Muscle of leg (tissue), 11 donors: ENCODE results near the gene RREB1. TPM values are rescaled to one million over a fixed set of nuclear protein-coding genes. Genes with fewer than 3 reads are reported as not detected.
A peak's percentile ranks its signal among the peaks of the same experiment; 100 is the strongest.

ENCODE experiments used
- DNase-seq: peaks from one replicate; pipeline ENCODE4 v3.0.0; 2013
- H3K27ac ChIP-seq: one replicate; pipeline ENCODE4 v1.5.1; 2013; ENCODE audit warnings: mild to moderate bottlenecking, low read length, control low read depth
- H3K27me3 ChIP-seq: one replicate; pipeline ENCODE4 v1.6.1; 2013; ENCODE audit warnings: low read length; ENCODE audit not compliant: control insufficient read depth, insufficient read depth
- H3K36me3 ChIP-seq: one replicate; pipeline ENCODE4 v1.6.1; 2013; ENCODE audit warnings: low read length; ENCODE audit not compliant: control insufficient read depth, insufficient read depth
- H3K4me1 ChIP-seq: one replicate; pipeline ENCODE4 v1.6.1; 2013; ENCODE audit warnings: low read length; ENCODE audit not compliant: control insufficient read depth, insufficient read depth
- H3K4me3 ChIP-seq: one replicate; pipeline ENCODE4 v1.5.1; 2013; ENCODE audit warnings: low read length, control low read depth
- H3K9me3 ChIP-seq: replicated peaks from 2 replicates; pipeline ENCODE4 v1.6.1; 2013; ENCODE audit warnings: low read depth, low read length; ENCODE audit not compliant: control insufficient read depth
- WGBS: methylation state at CpG from one replicate; pipeline ENCODE4 v1.1.5; 2013; ENCODE audit warnings: missing lambda C conversion rate; ENCODE audit not compliant: insufficient coverage; 5-methylcytosine and 5-hydroxymethylcytosine counted together
- polyA plus RNA-seq, 8 donors: library from polyadenylated mRNA; unstranded; fragments of 120-200 nt; gene quantifications; one replicate each; pipeline versions ENCODE4 v1.2.1 to v1.2.3, GENCODE V29; 2013; ENCODE audit warnings: inconsistent platforms in 1 of 8, low replicate concordance in 1 of 8; ENCODE audit not compliant: insufficient read length in 8 of 8, insufficient read depth in 1 of 8
- total RNA-seq: library from RNA; stranded (reverse); fragments of 120-200 nt; gene quantifications from one replicate; pipeline ENCODE4 v1.2.4, GENCODE V29; 2013

RREB1 gene
- total and polyA plus RNA-seq, 9 donors, result 12.2 to 21.4 (median 19.0) TPM

- H3K36me3 ChIP-seq, result no peaks in the 10 kb centered on the region
- no peaks in the 10 kb centered on the region for H3K4me1 ChIP-seq
- no CpG with 5 or more reads among the region's 3 CpGs for WGBS
These were observed 32.9 kb upstream of the RREB1 start for GRCh38 chr6:7074870-7075269.

GRCh38 chr6:7075341-7076000, 32.3 kb upstream of the RREB1 start:
- H3K27ac ChIP-seq, result no peak overlapping the region
- H3K36me3 ChIP-seq, result no peaks in the 10 kb centered on the region
- H3K4me3 ChIP-seq, result no peak overlapping the region
- no peaks in the 10 kb centered on the region for H3K9me3 ChIP-seq
- no peaks in the 10 kb centered on the region for H3K27me3 ChIP-seq
- 93% methylated on average over 3 of the region's 7 CpGs for WGBS
- no peaks in the 10 kb centered on the region for H3K4me1 ChIP-seq
- no peak for DNase-seq

More at GRCh38 chr6:7074870-7075269, 32.9 kb upstream of the RREB1 start:
- DNase-seq, result no peak
- Histone ChIP-seq H3K9me3 (no peaks in the 10 kb centered on the region), H3K4me3 (no peak overlapping the region), H3K27me3 (no peaks in the 10 kb centered on the region), H3K27ac (no peak overlapping the region)

- 100% methylated on average over 2 of the region's 2 CpGs for WGBS
- H3K4me1 ChIP-seq, result no peaks in the 10 kb centered on the region
- no peak overlapping the region for H3K27ac ChIP-seq
These were observed 29.9 kb upstream of the RREB1 start for GRCh38 chr6:7077856-7078255.

GRCh38 chr6:7078856-7079255, 28.9 kb upstream of the RREB1 start:
- Histone ChIP-seq H3K27me3 (no peaks in the 10 kb centered on the region), H3K9me3 (no peaks in the 10 kb centered on the region), H3K4me1 (no peaks in the 10 kb centered on the region), H3K4me3 (no peak overlapping the region), H3K36me3 (no peaks in the 10 kb centered on the region), H3K27ac (no peak overlapping the region)
- no peak for DNase-seq
- 74% methylated on average over 6 of the region's 6 CpGs for WGBS

More at GRCh38 chr6:7077856-7078255, 29.9 kb upstream of the RREB1 start:
- Histone ChIP-seq H3K27me3 (no peaks in the 10 kb centered on the region), H3K36me3 (no peaks in the 10 kb centered on the region), H3K4me3 (no peak overlapping the region), H3K9me3 (no peaks in the 10 kb centered on the region)
- DNase-seq, result no peak

GRCh38 chr6:7080311-7080710, 27.4 kb upstream of the RREB1 start:
- no peak for DNase-seq
- no CpG with 5 or more reads among the region's 2 CpGs for WGBS

GRCh38 chr6:7085911-7086310, 21.9 kb upstream of the RREB1 start:
- H3K9me3 ChIP-seq, result no peaks in the 10 kb centered on the region
- DNase-seq, result peak; percentile 35
- peaks cover 6% of the 10 kb centered on the region for H3K4me1 ChIP-seq
- H3K27ac ChIP-seq, result no peak overlapping the region
- H3K36me3 ChIP-seq, result no peaks in the 10 kb centered on the region
- WGBS, result 80% methylated on average over 1 of the region's 1 CpG
- no peaks in the 10 kb centered on the region for H3K27me3 ChIP-seq
- H3K4me3 ChIP-seq, result no peak overlapping the region

More at GRCh38 chr6:7080311-7080710, 27.4 kb upstream of the RREB1 start:
- H3K9me3 ChIP-seq, result no peaks in the 10 kb centered on the region
- H3K36me3 ChIP-seq, result no peaks in the 10 kb centered on the region
- H3K27me3 ChIP-seq, result no peaks in the 10 kb centered on the region
- H3K4me1 ChIP-seq, result no peaks in the 10 kb centered on the region
- no peak overlapping the region for H3K27ac ChIP-seq
- H3K4me3 ChIP-seq, result no peak overlapping the region

- H3K27me3 ChIP-seq, result no peaks in the 10 kb centered on the region
- peak overlapping the region; percentile 1 for H3K4me3 ChIP-seq
- H3K9me3 ChIP-seq, result no peaks in the 10 kb centered on the region
- 48% methylated on average over 4 of the region's 9 CpGs for WGBS
- peaks cover 6% of the 10 kb centered on the region for H3K4me1 ChIP-seq
- peak; percentile 38 for DNase-seq
- H3K27ac ChIP-seq, result no peak overlapping the region
- no peaks in the 10 kb centered on the region for H3K36me3 ChIP-seq
These were observed 21.3 kb upstream of the RREB1 start for GRCh38 chr6:7086488-7086887.

GRCh38 chr6:7087066-7087465, 20.7 kb upstream of the RREB1 start:
- peaks cover 6% of the 10 kb centered on the region for H3K4me1 ChIP-seq
- DNase-seq, result peak; percentile 25
- H3K9me3 ChIP-seq, result no peaks in the 10 kb centered on the region
- WGBS, result 20% methylated on average over 1 of the region's 3 CpGs
- H3K36me3 ChIP-seq, result no peaks in the 10 kb centered on the region
- no peaks in the 10 kb centered on the region for H3K27me3 ChIP-seq
- H3K4me3 ChIP-seq, result no peak overlapping the region
- H3K27ac ChIP-seq, result no peak overlapping the region

- no peaks in the 10 kb centered on the region for H3K27me3 ChIP-seq
These were observed 20.2 kb upstream of the RREB1 start for GRCh38 chr6:7087491-7087979.

GRCh38 chr6:7088076-7088742, 19.6 kb upstream of the RREB1 start:
- DNase-seq, result no peak
- Histone ChIP-seq H3K36me3 (no peaks in the 10 kb centered on the region), H3K4me1 (peaks cover 6% of the 10 kb centered on the region), H3K27me3 (no peaks in the 10 kb centered on the region), H3K27ac (no peak overlapping the region), H3K4me3 (no peak overlapping the region), H3K9me3 (no peaks in the 10 kb centered on the region)
- whole genome bisulfite sequencing, result no CpG with 5 or more reads among the region's 2 CpGs

More at GRCh38 chr6:7087491-7087979, 20.2 kb upstream of the RREB1 start:
- Histone ChIP-seq H3K4me1 (peaks cover 6% of the 10 kb centered on the region), H3K27ac (no peak overlapping the region), H3K9me3 (no peaks in the 10 kb centered on the region), H3K4me3 (no peak overlapping the region), H3K36me3 (no peaks in the 10 kb centered on the region)
- no peak for DNase-seq
- WGBS, result 75% methylated on average over 5 of the region's 7 CpGs
